Omental fat pad (tissue), 4 donors: ENCODE measurements around the gene MIEF1. TPM values are rescaled to one million over a fixed set of nuclear protein-coding genes. Genes with fewer than 3 reads are reported as not detected.

Source experiments
- ATAC-seq: fragments of 150-250 bp; one replicate; pipeline ENCODE4 v1.9.1; 2016; ENCODE audit warnings: mild to moderate bottlenecking, moderate library complexity; ENCODE audit not compliant: low FRiP score
- DNase-seq: peaks from one replicate; pipeline ENCODE4 v3.0.0-alpha.2; 2019; ENCODE audit warnings: low spot score
- total RNA-seq, 4 donors: library from RNA; depleted of rRNA; stranded (reverse); fragments of >200 nt; gene quantifications; one replicate each; pipeline ENCODE4 v1.1.0, GENCODE V29; 2016
- TF ChIP-seq, protein P1 (sequence below), 3 donors: fragments of 450-650 bp; IDR thresholded peaks; one replicate each; pipeline ENCODE4 v1.5.1; 2016 to 2017; ENCODE audit warnings: antibody characterized with exemption in 3 of 3, mild to moderate bottlenecking in 3 of 3, moderate library complexity in 2 of 3

Gene MIEF1
- total RNA-seq, 4 donors from 2014 or later = 23.6 to 46.0 (median 32.4) TPM

DNA sequence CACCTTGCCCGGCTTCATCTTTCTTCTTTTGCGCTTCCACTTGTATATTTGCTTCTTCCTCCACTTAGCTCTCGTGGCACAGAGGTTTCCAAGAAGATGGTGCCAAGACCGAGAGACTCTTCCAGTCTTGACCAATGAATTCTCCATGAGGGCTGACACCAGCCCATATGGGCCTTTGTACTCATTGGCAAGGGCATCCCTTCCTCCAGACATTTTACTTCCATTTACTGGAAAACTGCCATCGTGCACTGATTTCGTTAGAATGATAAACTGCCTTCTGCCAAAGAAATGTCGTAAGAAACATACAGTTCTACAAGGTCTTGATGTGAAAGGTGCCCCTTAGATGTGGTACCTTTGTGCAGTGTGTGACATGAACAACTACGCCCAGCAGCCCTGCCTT, 4.7 kb upstream of the MIEF1 start:
- DNase-seq (no peak), ATAC-seq (no peak)
- TF ChIP-seq, protein P1, sequence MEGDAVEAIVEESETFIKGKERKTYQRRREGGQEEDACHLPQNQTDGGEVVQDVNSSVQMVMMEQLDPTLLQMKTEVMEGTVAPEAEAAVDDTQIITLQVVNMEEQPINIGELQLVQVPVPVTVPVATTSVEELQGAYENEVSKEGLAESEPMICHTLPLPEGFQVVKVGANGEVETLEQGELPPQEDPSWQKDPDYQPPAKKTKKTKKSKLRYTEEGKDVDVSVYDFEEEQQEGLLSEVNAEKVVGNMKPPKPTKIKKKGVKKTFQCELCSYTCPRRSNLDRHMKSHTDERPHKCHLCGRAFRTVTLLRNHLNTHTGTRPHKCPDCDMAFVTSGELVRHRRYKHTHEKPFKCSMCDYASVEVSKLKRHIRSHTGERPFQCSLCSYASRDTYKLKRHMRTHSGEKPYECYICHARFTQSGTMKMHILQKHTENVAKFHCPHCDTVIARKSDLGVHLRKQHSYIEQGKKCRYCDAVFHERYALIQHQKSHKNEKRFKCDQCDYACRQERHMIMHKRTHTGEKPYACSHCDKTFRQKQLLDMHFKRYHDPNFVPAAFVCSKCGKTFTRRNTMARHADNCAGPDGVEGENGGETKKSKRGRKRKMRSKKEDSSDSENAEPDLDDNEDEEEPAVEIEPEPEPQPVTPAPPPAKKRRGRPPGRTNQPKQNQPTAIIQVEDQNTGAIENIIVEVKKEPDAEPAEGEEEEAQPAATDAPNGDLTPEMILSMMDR (IDR thresholded peaks at IDR 0.05) = no peak

DNA sequence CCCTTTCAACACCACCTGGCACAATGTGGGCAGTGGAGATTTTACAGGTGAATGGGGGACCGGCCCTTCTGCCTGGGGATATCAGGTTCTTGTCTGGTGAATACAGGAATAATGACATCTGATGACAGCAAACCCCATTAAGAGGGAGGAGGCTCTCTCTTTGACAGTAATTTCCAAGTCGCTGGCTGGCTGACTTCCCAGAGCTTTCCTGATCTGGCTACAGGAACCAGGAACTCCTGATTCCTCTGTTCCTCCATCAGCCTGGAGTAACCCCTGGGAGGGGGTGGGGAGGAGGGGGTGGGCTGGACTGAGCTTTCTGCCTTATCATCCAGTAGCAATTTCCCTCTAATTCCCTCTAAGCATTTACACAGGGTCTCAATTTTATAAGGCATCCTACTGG, 3.7 kb upstream of the MIEF1 start:
- TF ChIP-seq, protein P1 (IDR thresholded peaks at IDR 0.05) = no peak
- DNase-seq = no peak
- no peak for ATAC-seq

DNA sequence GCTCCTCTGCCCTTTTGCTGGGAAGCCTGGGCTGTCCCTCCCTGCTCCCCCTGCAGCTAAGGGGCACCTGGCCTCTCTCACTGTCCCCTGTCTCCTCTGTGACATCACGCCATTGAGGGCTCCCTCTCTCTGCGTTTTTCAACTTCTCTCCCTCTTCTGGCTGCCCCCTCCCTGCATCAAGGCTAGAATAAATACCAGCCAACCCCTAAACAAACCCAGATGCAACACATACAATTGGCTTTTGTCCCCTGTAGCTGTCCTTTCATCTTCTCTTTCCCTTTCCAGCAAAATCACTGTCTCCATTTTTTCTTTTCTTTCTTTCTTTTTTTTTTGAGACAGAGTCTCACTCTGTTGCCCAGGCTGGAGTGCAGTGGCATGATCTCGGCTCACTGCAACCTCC, 3.3 kb upstream of the MIEF1 start:
- ATAC-seq = no peak
- TF ChIP-seq, protein P1 (IDR thresholded peaks at IDR 0.05) = no peak
- DNase-seq = no peak

DNA sequence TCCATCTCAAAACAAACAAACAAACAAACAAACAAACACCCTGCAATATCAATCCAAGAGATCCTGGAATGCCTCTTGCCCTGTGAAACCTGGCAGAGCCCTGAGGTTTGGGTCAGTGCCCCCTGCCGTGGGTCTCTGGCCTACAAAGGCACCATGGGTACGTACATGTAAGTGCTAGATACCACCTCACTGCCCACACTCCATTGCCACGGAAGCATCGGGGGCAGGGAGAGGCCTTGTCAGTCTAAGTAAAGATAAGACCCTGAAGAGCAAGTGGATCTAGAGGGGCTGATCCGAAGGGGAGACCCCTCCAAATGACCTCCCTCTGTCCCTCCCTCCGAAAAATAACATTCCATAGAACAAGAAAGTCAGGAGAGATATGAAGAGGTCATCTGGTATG, 2.0 kb upstream of the MIEF1 start:
- DNase-seq = no peak
- ATAC-seq = no peak
- TF ChIP-seq, protein P1 (IDR thresholded peaks at IDR 0.05) = no peak

DNA sequence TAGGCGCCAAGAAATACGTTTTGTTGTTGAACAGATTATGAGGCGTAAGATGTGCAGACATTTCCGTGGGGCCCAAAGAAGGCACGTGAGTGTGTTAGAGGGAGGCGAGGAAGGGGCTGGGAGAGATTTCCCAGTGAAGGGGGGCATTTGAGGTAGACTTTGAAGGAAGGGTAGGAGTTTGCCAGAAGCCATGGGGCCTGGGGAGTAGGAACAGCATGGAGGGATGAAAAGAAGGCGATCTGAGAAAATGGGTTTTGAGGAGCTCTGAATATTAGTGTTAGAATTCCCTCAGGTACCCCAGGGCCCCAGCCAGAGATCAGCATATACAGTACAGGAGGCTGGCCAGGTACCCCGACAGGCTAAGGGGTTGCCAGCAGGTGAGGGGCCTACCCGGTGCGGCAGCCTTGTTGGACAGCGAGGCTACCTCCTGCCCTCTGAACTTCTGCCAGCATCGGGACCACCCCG, 414 bp upstream of the MIEF1 start:
- ATAC-seq = no peak
- TF ChIP-seq, protein P1 (IDR thresholded peaks at IDR 0.05) = no peak
- no peak for DNase-seq

DNA sequence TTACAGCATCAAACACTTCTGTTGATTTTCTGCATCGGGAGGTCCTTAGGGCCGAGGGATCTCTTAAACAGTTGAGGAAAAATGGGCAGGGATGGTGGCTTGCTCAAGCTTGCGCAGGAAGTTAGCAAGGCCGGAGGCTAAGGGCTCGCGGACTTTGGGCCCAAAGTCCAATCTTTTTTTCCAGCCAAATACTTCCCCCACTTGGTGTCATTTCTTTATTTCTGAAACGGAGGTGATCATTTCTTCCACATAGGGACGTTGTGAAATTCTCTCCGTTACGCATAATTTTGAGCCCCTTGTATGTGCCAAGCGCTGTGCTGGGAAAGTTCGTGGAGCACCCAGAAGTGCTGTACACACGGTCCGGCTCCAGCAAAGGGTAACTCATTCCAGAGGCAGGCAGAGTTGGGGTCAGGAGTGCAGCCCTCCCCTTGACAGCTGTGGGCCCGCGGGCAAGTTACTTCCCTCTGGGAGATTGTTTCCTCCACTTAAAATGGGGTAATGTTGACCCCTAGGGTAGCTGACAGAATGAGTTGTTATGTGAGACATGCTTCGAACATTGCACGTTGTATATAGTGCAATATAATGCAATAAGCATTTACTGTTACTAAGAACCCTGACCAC, 809 bp downstream of the MIEF1 start:
- ATAC-seq = no peak
- no peak for DNase-seq
- TF ChIP-seq, protein P1 (IDR thresholded peaks at IDR 0.05) = no peak

DNA sequence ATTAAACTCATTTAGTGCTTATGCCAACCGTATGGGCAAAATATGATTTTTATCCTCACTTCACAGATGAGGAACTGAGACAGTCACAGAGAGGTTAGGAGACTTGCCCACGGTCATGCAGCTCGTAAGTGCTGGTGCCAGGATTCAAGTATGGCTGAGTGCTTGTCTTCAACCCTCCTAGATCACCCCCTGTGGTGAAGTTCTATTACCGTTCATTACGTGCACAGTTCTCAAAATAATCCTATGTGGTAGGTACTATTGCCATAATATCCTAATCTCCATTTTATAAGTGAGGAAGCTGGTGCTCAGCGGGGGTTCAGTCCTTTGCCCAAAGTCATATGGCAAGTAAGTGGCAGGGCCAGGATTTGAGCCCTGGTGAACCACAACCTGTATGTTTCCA, 1.5 kb downstream of the MIEF1 start:
- TF ChIP-seq, protein P1 (IDR thresholded peaks at IDR 0.05) = no peak
- ATAC-seq (no peak), DNase-seq (no peak)
